NCI-H2107 treated with DMSO at 0.1 percent for 48 hours (cell line): Measurements from ENCODE around the gene FDX2.
"Not testable (repeated sequence)": the region's sequence is repeated elsewhere in the genome, so short reads cannot be mapped to it uniquely, and the experiment has no call there.

ENCODE experiments used
- DNase-seq: peaks from one replicate; lab custom pipeline; 2025; ENCODE audit not compliant: unreplicated experiment; lab: John Stamatoyannopoulos, UW

FDX2 gene

DNA sequence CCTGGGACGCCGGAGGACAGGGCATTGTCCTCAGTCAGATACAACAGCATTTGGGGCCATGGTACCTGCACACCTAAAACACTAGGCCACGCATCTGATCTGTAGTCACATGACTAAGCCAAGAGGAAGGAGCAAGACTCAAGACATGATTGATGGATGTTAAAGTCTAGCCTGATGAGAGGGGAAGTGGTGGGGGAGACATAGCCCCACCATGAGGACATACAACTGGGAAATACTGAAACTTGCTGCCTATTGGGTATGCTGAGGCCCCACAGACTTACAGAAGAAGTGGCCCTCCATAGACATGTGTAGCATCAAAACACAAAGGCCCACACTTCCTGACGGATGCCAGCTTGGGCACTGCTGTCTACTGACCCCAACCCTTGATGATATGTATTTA lies 30.4 kb downstream of the FDX2 start:
- no peak for DNase-seq

DNA sequence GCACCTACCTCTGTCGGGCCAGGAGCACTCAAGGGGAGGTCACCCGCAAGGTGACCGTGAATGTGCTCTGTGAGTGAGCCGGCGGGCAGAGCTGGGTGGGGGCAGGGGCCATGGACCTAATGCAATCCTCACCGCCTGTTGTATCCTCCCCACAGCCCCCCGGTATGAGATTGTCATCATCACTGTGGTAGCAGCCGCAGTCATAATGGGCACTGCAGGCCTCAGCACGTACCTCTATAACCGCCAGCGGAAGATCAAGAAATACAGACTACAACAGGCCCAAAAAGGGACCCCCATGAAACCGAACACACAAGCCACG lies 30.9 kb downstream of the FDX2 start:
- DNase-seq, result no peak

DNA sequence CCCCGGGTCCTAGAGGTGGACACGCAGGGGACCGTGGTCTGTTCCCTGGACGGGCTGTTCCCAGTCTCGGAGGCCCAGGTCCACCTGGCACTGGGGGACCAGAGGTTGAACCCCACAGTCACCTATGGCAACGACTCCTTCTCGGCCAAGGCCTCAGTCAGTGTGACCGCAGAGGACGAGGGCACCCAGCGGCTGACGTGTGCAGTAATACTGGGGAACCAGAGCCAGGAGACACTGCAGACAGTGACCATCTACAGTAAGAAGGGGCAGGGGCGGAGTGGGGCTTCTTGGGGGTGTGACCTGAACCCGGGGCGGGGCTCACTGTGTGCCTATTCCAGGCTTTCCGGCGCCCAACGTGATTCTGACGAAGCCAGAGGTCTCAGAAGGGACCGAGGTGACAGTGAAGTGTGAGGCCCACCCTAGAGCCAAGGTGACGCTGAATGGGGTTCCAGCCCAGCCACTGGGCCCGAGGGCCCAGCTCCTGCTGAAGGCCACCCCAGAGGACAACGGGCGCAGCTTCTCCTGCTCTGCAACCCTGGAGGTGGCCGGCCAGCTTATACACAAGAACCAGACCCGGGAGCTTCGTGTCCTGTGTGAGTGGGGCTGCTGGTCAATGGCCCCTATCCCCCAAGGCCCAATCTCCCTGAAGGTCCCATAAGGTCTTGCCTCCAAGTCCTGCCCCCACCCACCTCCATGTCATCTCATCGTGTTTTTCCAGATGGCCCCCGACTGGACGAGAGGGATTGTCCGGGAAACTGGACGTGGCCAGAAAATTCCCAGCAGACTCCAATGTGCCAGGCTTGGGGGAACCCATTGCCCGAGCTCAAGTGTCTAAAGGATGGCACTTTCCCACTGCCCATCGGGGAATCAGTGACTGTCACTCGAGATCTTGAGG lies 31.5 kb downstream of the FDX2 start:
- DNase-seq, result no peak

DNA sequence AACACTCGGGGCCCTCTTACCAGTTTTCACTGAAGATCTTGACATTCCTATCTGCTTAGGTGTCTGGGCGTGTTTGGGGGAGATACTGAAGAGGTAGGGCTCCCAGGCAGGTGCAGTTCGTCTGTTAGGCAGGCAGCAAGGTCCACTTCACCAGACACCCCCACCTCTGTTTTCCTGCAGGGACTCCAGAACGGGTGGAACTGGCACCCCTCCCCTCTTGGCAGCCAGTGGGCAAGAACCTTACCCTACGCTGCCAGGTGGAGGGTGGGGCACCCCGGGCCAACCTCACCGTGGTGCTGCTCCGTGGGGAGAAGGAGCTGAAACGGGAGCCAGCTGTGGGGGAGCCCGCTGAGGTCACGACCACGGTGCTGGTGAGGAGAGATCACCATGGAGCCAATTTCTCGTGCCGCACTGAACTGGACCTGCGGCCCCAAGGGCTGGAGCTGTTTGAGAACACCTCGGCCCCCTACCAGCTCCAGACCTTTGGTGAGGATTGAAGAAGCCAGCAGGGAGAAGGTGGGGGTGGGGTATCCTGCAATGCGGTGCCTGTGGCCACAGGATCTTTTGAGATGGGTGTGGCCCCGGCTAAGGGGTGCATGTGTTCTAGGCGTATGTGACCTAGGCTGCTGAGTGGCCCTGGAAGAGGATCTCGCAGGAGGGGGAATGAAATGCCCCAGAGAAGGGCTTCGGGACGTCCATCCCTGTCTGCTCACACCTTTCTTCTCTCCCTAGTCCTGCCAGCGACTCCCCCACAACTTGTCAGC lies 32.3 kb downstream of the FDX2 start:
- DNase-seq, result no peak

DNA sequence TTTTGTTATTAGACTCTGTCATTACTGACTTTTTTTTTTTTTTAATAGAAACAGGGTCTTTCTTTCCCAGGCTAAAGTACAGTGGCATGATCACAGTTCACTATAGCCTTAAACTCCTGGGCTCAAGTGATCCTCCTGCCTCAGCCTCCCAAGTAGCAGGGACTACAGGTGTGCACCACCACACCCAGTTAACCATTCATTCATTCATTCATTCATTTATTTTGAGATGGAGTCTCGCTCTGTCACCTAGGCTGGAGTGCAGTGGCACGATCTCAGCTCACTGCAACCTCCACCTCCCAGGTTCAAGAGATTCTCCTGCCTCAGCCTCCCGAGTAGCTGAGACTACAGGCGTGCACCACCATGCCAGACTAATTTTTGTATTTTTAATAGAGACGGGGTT lies 33.8 kb downstream of the FDX2 start:
- not testable (repeated sequence) for DNase-seq

DNA sequence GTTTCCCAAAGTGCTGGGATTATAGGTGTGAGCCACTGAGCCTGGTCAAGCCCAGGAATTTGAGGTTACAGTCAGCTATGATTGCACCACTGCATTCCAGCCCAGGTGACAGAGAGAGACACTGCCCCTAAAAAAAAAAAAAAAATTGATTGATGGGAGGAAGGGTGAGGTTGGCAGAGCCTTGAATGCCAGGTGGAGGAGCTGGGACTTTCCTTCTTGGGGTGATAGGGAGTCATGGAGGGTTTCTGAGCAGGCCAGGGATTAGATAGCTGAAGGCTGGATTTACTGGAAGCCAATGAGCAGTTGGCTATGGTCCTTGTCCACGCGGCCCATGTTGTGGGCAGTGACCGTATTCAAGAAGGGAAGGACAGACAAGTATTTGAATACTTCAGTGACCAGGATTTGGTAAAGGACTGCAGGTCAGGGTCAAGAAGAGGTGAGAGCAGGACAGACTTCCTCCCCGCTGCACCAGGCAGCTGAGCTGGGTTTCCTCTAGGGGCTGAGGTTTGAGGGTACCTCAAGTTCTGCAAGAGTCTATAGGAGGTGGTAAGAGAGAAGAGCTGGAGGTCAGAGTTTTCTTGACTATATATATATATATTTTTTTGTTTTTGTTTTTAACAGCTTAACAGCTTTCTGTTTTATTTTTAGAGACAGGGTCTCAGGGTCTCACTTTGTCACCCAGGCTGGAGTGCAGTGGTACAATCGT lies 35.9 kb downstream of the FDX2 start:
- DNase-seq, result no peak

DNA sequence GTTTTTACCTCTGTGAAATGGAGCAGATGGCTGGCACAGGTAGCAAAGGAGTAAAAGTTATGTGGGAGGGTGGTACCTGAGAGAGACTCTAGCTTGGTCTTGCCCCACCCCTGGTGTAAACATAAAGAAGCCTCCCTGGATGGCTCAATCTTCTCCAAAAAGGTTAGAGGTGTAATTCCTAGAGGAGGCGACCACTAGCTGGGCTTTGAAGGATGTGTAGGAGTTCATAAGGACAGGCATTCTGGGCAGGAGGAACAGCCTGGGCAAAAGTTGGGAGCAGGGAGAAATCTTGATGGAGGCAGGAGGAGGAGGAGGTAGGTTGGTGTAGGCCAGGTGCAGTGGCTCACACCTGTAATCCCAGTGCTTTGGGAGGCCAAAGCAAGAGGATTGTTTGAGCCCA lies 36.9 kb downstream of the FDX2 start:
- no peak for DNase-seq

DNA sequence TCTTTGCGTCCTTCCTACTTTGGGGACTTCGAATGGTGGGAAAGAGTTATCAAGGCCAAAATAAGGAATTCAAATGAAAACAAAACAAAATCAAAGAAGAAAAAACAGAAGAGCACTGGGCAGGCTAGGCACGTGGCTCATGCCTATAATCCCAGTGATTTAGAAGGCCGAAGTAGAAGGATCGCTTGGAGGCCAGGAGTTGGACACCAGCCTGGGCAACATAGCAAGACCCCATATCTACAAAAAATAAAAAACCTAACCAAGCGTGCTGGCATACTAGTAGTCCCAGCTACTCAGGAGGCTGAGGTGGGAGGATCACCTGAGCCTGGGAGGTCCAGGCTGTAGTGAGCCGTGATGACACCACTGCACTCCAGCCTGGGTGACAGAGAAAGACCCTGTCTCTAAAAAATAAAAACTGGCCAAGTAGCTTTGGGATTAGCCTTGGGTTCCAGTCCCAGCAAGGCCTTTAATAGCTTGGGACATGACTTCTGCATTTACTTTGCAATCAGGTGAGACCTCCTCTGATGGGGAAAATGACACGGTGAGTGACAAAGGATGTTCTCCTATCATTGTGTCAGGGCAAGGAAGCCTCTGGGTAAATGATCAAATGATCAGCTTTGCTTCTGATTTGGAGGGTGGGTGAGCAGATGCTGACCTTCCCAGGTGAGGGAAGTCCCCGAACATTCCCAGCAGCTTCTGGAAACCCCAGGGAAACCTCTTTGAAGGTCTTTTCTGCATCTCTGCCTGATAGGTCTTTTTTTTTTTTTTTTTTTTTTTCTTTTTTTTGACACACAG lies 37.8 kb downstream of the FDX2 start:
- DNase-seq, result no peak

DNA sequence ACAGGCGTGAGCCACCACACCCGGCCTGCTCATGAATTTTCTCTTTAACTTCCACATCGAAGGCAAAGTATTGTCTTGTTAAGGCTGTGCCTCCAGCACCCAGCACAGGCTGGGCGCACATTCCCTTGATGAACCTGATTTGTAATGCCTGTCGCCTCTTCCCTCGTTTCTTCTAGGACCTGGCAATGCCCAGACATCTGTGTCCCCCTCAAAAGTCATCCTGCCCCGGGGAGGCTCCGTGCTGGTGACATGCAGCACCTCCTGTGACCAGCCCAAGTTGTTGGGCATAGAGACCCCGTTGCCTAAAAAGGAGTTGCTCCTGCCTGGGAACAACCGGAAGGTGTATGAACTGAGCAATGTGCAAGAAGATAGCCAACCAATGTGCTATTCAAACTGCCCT lies 41.2 kb downstream of the FDX2 start:
- DNase-seq, result no peak

DNA sequence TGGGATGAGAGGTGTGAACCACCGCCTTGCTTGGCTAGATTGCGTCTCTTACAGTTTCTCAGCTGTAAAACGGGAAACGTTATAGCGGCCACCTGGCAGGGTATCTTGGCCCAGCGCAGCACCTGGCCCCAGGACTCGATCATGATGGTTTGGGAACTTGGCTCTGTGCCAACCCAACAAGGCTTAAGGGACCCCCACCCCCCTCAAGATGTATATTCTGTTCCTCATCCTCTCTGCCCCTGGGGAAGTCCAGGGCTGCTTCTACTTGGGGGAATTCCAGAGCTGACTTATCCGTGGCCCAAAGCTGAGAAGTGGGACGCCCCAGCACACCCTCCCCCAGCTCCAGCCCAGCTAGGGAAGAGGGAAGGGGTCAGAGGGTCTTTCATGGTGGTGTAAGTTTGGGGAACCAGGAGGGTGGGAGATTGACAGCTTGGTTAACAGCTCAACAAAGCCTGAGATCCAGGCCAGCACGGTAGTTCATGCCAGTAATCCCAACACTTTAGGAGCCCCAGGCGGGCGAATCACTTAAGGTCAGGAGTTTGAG lies 44.2 kb downstream of the FDX2 start:
- DNase-seq, result no peak

DNA sequence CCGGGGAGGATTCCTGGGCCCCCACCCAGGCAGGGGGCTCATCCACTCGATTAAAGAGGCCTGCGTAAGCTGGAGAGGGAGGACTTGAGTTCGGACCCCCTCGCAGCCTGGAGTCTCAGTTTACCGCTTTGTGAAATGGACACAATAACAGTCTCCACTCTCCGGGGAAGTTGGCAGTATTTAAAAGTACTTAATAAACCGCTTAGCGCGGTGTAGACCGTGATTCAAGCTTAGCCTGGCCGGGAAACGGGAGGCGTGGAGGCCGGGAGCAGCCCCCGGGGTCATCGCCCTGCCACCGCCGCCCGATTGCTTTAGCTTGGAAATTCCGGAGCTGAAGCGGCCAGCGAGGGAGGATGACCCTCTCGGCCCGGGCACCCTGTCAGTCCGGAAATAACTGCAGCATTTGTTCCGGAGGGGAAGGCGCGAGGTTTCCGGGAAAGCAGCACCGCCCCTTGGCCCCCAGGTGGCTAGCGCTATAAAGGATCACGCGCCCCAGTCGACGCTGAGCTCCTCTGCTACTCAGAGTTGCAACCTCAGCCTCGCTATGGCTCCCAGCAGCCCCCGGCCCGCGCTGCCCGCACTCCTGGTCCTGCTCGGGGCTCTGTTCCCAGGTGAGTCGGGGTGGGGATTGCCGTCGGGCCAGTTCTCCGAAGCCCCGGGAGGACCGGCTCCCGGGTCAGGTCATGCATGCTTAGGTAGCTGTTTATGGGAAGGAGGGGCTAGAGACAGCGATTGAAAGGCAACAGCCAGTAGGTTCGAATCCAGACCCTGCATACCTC lies 45.0 kb downstream of the FDX2 start, which contains the start of gene ICAM1:
Gene ICAM1, plus strand, starts transcription at position 505 of the 779 bp plus-strand sequence. Its CDS starts 40 bp downstream, at position 545.
- DNase-seq, result no peak

DNA sequence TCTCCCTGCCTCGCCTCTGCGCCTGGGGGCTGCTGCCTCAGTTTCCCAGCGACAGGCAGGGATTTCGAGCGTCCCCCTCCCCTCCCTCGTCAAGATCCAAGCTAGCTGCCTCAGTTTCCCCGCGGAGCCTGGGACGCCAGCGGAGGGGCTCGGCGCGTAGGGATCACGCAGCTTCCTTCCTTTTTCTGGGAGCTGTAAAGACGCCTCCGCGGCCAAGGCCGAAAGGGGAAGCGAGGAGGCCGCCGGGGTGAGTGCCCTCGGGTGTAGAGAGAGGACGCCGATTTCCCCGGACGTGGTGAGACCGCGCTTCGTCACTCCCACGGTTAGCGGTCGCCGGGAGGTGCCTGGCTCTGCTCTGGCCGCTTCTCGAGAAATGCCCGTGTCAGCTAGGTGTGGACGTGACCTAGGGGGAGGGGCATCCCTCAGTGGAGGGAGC lies 45.6 kb downstream of the FDX2 start:
- DNase-seq, result no peak

DNA sequence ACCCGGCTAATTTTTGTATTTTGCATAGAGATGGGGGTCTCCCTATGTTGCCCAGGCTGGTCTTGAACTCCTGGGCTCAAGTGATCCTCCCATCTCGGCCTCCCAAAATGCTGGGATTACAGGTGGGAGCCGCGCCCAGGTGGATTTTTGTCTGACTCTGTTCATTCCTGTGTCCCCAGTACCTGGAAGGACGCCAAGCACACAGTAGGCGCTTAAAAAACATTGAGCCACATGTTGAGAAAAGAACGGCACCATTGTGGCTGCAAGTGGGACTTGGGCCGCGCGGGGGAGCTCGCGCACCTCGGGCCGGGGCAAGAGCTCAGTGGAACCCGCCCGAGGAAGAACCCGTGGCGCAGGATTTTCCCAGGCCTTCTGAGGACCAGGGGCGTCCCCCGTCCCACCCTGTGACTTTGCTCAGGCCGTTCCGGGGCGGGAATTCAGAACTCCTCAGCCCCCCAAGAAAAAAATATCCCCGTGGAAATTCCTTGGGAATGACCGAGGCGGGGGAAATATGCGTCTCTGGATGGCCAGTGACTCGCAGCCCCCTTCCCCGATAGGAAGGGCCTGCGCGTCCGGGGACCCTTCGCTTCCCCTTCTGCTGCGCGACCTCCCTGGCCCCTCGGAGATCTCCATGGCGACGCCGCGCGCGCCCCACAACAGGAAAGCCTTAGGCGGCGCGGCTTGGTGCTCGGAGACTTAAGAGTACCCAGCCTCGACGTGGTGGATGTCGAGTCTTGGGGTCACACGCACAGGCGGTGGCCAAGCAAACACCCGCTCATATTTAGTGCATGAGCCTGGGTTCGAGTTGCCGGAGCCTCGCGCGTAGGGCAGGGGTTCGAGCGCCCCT lies 46.3 kb downstream of the FDX2 start:
- peak; percentile 19 for DNase-seq

DNA sequence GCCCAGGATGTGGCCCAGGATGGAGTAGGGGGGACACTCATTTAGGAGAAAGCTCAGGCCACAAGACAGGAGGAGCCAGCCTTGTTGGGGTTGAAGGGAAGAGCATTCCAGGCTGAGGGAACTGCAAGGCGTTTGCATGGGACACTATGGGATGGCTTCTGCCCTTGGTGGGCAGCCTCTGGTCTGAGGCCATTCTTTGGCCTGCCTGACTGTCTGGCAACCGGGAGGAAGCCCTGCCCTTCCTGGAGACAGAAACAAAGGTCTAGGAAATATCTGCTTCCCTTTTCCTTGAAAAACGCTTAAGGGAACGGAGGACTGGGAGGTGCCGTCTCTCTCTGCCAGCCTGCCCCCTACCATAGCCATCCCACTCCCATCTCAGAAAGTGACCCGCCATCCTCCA lies 47.7 kb downstream of the FDX2 start:
- no peak for DNase-seq

DNA sequence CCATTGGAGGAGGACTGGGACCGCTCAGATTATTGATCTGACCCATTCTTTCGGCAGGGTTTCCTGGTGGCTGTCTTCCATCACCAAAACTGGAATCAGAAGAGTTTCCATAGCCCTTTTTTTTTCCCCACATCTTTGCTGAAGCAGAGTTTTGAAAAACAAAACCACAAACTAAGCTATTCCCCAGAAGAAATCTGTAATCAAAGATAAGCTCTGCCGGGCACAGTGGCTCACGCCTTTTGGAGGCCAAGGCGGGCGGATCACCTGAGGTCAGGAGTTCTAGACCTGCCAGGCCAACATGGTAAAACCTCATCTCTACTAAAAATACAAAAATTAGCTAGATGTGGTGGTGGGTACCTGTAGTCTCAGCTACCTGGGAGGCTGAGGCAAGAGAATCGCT lies 49.1 kb downstream of the FDX2 start:
- no peak for DNase-seq

DNA sequence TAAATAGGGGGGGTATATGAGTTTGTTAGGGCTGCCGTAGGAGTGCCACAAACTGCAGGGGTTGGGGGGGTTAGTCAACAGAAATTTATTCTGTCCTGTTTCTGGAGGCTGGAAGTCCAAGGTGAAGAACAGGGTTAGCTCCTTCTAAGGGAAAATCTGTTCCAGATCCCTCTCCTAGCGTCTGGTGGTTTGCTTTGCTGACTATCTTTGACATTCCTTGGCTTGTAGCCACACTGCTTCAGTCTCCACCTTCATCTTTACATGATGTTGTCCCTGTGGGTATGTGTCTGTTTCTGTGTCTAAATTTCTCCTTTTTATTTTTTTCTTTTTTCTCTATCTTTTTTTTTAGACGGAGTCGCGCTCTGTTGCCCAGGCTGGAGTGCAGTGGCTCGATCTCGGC lies 53.0 kb downstream of the FDX2 start:
- DNase-seq, result no peak

DNA sequence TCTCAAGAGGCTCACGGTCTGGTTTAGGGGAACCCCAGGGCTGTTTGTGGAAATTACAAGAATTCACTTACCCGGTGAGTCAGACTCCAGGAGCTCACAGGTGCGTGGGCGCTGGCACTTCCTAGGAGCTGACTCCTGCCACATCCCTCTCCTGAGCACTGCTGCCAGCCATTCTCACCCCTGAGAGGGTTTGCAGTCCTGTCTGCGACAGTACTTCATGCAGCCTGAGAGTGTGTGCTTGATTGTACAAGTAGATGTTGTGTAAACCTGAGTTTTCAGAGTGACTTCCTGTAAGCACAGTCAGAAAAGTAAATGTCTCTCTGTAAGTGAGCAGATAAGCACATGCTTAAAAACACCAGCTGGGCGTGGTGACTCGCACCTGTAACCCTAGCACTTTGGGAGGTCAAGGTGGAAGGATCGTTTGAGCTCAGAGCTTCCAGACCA lies 55.7 kb downstream of the FDX2 start:
- DNase-seq, result no peak
